Activated T-helper 9 cell treated with anti-CD3 and anti-CD28 coated beads, Interleukin-2, amount 50 U/mL, for 16 hours (primary cell): ENCODE results near the gene VAC14.

Source experiments
- DNase-seq: peaks from one replicate; pipeline ENCODE4 v3.0.0-alpha.2; 2020; ENCODE audit warnings: low read depth

Gene VAC14

GRCh38 chr16:70725024-70725911 lies 75.7 kb downstream of the VAC14 start:
- DNase-seq, result no peak

- no peak for DNase-seq
These were observed 76.6 kb downstream of the VAC14 start for GRCh38 chr16:70724146-70725023.

- DNase-seq, result no peak
These were observed 77.2 kb downstream of the VAC14 start for GRCh38 chr16:70723740-70724145.

- DNase-seq, result no peak
These were observed 79.6 kb downstream of the VAC14 start for GRCh38 chr16:70721202-70721963.

- no peak for DNase-seq
These were observed 80.3 kb downstream of the VAC14 start for GRCh38 chr16:70720425-70721201.

GRCh38 chr16:70717065-70717464 lies 83.9 kb downstream of the VAC14 start:
- no peak for DNase-seq

GRCh38 chr16:70715860-70716357 lies 85.0 kb downstream of the VAC14 start:
- DNase-seq, result no peak

GRCh38 chr16:70715055-70715858 lies 85.7 kb downstream of the VAC14 start:
- no peak for DNase-seq

- no peak for DNase-seq
These were observed 86.3 kb downstream of the VAC14 start for GRCh38 chr16:70714581-70715054.

- no peak for DNase-seq
These were observed 87.1 kb downstream of the VAC14 start for GRCh38 chr16:70713824-70714223.

- DNase-seq, result no peak
These were observed 87.6 kb downstream of the VAC14 start for GRCh38 chr16:70713342-70713741.

GRCh38 chr16:70712942-70713341 lies 88.0 kb downstream of the VAC14 start:
- no peak for DNase-seq

- no peak for DNase-seq
These were observed 88.6 kb downstream of the VAC14 start for GRCh38 chr16:70712359-70712758.

- no peak for DNase-seq
These were observed 89.5 kb downstream of the VAC14 start for GRCh38 chr16:70711211-70712031.

GRCh38 chr16:70710422-70711210 lies 90.3 kb downstream of the VAC14 start:
- DNase-seq, result no peak

GRCh38 chr16:70709942-70710341 lies 91.0 kb downstream of the VAC14 start:
- DNase-seq, result no peak

- DNase-seq, result no peak
These were observed 91.5 kb downstream of the VAC14 start for GRCh38 chr16:70709457-70709856.
